ACC112 (cell line): Measurements from ENCODE around the gene HSD17B7.
"Not testable (repeated sequence)": the region's sequence is repeated elsewhere in the genome, so short reads cannot be mapped to it uniquely, and the experiment has no call there.

ENCODE experiments used
- H2AFZ ChIP-seq: fragments of 200-600 bp; sonication (generic); one replicate; pipeline ENCODE4 v1.6.0; 2017; ENCODE audit warnings: antibody characterized with exemption, low read length; ENCODE audit not compliant: unreplicated experiment
- H3K27ac ChIP-seq: fragments of 200-600 bp; sonication (generic); 2 replicates; pipeline ENCODE4 v1.5.1; 2014; ENCODE audit warnings: low read depth, mild to moderate bottlenecking, antibody characterized with exemption, low read length, moderate library complexity
- H3K27me3 ChIP-seq: fragments of 200-600 bp; sonication (generic); 2 replicates; pipeline ENCODE4 v1.6.1; 2014; ENCODE audit warnings: mild to moderate bottlenecking, antibody characterized with exemption, low read length, moderate library complexity, mixed read lengths; ENCODE audit not compliant: insufficient read depth
- H3K36me3 ChIP-seq: fragments of 200-600 bp; sonication (generic); 2 replicates; pipeline ENCODE4 v1.6.1; 2016; ENCODE audit warnings: mild to moderate bottlenecking, antibody characterized with exemption, low read length, moderate library complexity, mixed read lengths; ENCODE audit not compliant: insufficient read depth
- H3K4me1 ChIP-seq: fragments of 200-600 bp; sonication (generic); one replicate; pipeline ENCODE4 v1.6.1; 2016; ENCODE audit warnings: low read length, mixed read lengths; ENCODE audit not compliant: insufficient read depth, unreplicated experiment, control insufficient read depth
- H3K4me3 ChIP-seq: fragments of 200-600 bp; sonication (generic); 2 replicates; pipeline ENCODE4 v1.5.1; 2014; ENCODE audit warnings: mild to moderate bottlenecking, low read depth, low read length
- H3K79me2 ChIP-seq: fragments of 200-600 bp; sonication (generic); one replicate; pipeline ENCODE4 v1.6.0; 2016; ENCODE audit warnings: low read length; ENCODE audit not compliant: control insufficient read depth, unreplicated experiment, insufficient read depth

The HSD17B7 gene

GRCh38 chr1:162790303-162790984 lies at the start of gene HSD17B7:
TSS of gene HSD17B7 (plus strand) at chr1:162790702. CDS start at chr1:162790801, 99 bp downstream.
- not testable (repeated sequence) for H3K27ac ChIP-seq
- peak within 1 kb of the TSS; percentile 69 for H2AFZ ChIP-seq

GRCh38 chr1:162740755-162741154 lies 49.7 kb upstream of the HSD17B7 start:
- no peak overlapping the region for H3K27ac ChIP-seq
- no peaks in the 10 kb centered on the region for H3K27me3 ChIP-seq
- H2AFZ ChIP-seq, result no peak overlapping the region
- H3K4me1 ChIP-seq, result no peaks in the 10 kb centered on the region
- peaks cover 4% of the 10 kb centered on the region for H3K79me2 ChIP-seq
- peaks cover 32% of the 10 kb centered on the region; the same call in 1 of the 2 replicates for H3K36me3 ChIP-seq
- H3K4me3 ChIP-seq, result no peak overlapping the region

More at GRCh38 chr1:162790303-162790984, at the start of gene HSD17B7:
- not testable (repeated sequence) for H3K36me3 ChIP-seq, H3K4me1 ChIP-seq, H3K27me3 ChIP-seq, H3K79me2 ChIP-seq
- H3K4me3 ChIP-seq, result peak within 1 kb of the TSS; percentile 75

GRCh38 chr1:162741574-162741973 lies 48.9 kb upstream of the HSD17B7 start:
- Histone ChIP-seq H3K4me1 (no peaks in the 10 kb centered on the region), H2AFZ (no peak overlapping the region), H3K27me3 (no peaks in the 10 kb centered on the region), H3K79me2 (peaks cover 1% of the 10 kb centered on the region), H3K27ac (no peak overlapping the region), H3K4me3 (no peak overlapping the region), H3K36me3 (peaks cover 24% of the 10 kb centered on the region; the same call in 1 of the 2 replicates)

- H3K4me3 ChIP-seq, H2AFZ ChIP-seq, H3K4me1 ChIP-seq, H3K27ac ChIP-seq, H3K79me2 ChIP-seq, H3K27me3 ChIP-seq: not testable (repeated sequence)
- peaks cover 19% of the 10 kb centered on the region; the same call in 1 of the 2 replicates for H3K36me3 ChIP-seq
Measured at GRCh38 chr1:162746264-162746942, 44.1 kb upstream of the HSD17B7 start.

- Histone ChIP-seq H3K36me3 (peaks cover 42% of the 10 kb centered on the region), H3K4me1 (peaks cover 45% of the 10 kb centered on the region), H3K4me3 (no peak overlapping the region), H3K27ac (peak overlapping the region; percentile 50; the same call in 1 of the 2 replicates), H2AFZ (no peak overlapping the region), H3K27me3 (no peaks in the 10 kb centered on the region), H3K79me2 (no peaks in the 10 kb centered on the region)
Measured at GRCh38 chr1:162753001-162753658, 37.4 kb upstream of the HSD17B7 start.

GRCh38 chr1:162753998-162754585 lies 36.4 kb upstream of the HSD17B7 start:
- H3K27me3 ChIP-seq, result no peaks in the 10 kb centered on the region
- H3K27ac ChIP-seq, result peak overlapping the region; percentile 50
- H3K4me3 ChIP-seq, result no peak overlapping the region
- H2AFZ ChIP-seq, result no peak overlapping the region
- H3K79me2 ChIP-seq, result no peaks in the 10 kb centered on the region
- peaks cover 45% of the 10 kb centered on the region for H3K4me1 ChIP-seq
- H3K36me3 ChIP-seq, result peaks cover 42% of the 10 kb centered on the region

GRCh38 chr1:162755306-162755705 lies 35.2 kb upstream of the HSD17B7 start:
- no peak overlapping the region for H3K4me3 ChIP-seq
- peaks cover 49% of the 10 kb centered on the region for H3K36me3 ChIP-seq
- H2AFZ ChIP-seq, result no peak overlapping the region
- no peaks in the 10 kb centered on the region for H3K27me3 ChIP-seq
- no peaks in the 10 kb centered on the region for H3K79me2 ChIP-seq
- H3K27ac ChIP-seq, result no peak overlapping the region
- peaks cover 45% of the 10 kb centered on the region for H3K4me1 ChIP-seq

- Histone ChIP-seq H2AFZ (no peak overlapping the region), H3K4me3 (no peak overlapping the region), H3K4me1 (peaks cover 45% of the 10 kb centered on the region), H3K36me3 (peaks cover 59% of the 10 kb centered on the region), H3K27ac (peak overlapping the region; percentile 51), H3K79me2 (no peaks in the 10 kb centered on the region), H3K27me3 (no peaks in the 10 kb centered on the region)
Measured at GRCh38 chr1:162756523-162756922, 34.0 kb upstream of the HSD17B7 start.

GRCh38 chr1:162757476-162757875 lies 33.0 kb upstream of the HSD17B7 start:
- H3K27me3 ChIP-seq, result no peaks in the 10 kb centered on the region
- H3K4me1 ChIP-seq, result peaks cover 45% of the 10 kb centered on the region
- H3K4me3 ChIP-seq, result no peak overlapping the region
- H2AFZ ChIP-seq, result no peak overlapping the region
- no peaks in the 10 kb centered on the region for H3K79me2 ChIP-seq
- peak overlapping the region; percentile 51 for H3K27ac ChIP-seq
- H3K36me3 ChIP-seq, result peaks cover 69% of the 10 kb centered on the region

GRCh38 chr1:162765788-162766187 lies 24.7 kb upstream of the HSD17B7 start:
- Histone ChIP-seq H3K79me2 (no peaks in the 10 kb centered on the region), H2AFZ (no peak overlapping the region), H3K27ac (no peak overlapping the region), H3K4me1 (no peaks in the 10 kb centered on the region), H3K4me3 (no peak overlapping the region), H3K27me3 (no peaks in the 10 kb centered on the region), H3K36me3 (peaks cover 62% of the 10 kb centered on the region)
